NCI-H1694 (cell line): ENCODE measurements around the gene TTL.
A peak's percentile ranks its signal among the peaks of the same experiment; 100 is the strongest.
"Not testable (repeated sequence)": the region's sequence is repeated elsewhere in the genome, so short reads cannot be mapped to it uniquely, and the experiment has no call there.

Experiments used
- DNase-seq: peaks from one replicate; lab custom pipeline; 2025; lab: John Stamatoyannopoulos, UW

TTL gene

DNA sequence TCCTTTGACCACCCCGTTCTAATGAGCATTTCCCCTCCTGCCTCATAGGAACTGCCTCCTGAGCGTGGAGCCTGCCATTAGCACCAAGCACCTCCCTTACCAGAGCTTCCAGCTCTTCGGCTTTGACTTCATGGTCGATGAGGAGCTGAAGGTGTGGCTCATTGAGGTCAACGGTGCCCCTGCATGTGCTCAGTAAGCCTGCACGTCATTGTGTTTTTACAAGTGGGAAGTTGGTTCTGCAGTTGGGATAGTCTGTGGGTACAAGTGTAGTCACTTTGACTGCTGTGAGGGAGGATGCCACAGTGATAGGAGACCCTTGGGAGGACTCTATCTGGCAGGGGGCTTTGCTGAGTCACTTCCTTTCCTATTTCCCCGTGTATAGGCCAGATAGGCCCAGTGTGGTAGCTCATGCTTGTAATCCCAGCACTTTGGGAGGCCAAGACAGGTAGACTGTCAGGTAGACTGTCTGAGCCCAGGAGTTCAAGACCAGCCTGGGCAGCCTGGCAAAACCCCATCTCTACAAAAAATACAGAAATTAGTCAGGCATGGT is 38.4 kb downstream of the TTL start:
- DNase-seq, result no peak

DNA sequence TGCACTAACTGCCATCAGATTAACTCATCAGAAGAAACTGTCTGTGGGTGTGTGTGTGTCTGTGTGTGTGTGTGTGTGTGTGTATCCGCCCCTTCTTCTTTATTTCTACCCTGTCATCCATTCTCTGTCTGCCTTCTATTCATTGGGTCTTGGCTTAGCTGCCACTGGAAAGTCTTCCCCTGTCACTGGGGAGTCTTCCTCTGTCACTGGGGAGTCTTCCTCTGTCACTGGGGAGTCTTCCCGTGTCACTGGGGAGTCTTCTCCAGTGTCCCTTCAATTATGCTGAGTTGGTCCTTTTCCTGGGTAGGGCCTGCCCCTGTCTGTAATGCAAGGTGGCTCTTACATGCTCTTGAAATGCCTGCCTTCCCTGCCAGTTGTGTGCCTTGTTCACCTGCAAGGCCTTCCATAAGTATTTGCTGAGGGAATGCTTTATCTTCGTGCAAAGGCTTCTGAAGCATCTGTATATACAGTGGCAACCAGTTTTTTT is 41.4 kb downstream of the TTL start:
- DNase-seq, result no peak

DNA sequence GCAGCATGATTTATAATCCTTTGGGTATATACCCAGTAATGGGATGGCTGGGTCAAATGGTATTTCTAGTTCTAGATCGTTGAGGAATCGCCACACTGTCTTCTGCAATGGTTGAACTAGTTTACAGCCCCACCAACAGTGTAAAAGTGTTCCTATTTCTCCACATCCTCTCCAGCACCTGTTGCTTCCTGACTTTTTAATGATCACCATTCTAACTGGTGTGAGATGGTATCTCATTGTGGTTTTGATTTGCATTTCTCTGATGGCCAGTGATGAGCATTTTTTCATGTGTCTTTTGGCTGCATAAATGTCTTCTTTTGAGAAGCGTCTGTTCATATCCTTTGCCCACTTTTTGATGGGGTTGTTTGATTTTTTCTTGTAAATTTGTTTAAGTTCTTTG is 42.3 kb downstream of the TTL start:
- not testable (repeated sequence) for DNase-seq

DNA sequence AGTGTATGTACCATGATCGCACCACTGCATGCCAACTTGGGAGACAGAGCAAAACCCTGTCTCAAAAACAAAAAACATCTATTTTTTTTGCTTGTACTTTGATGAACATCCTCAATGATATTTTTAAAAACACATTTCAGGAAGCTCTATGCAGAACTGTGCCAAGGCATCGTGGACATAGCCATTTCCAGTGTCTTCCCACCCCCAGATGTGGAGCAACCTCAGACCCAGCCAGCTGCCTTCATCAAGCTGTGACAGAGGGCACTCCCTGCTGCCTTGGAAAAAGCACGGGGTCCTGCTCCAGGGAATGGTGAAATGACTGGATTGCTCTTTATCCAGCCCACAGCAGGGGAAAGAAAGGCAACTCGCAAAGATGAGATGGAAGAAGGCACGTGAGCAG is 46.6 kb downstream of the TTL start:
- no peak for DNase-seq

DNA sequence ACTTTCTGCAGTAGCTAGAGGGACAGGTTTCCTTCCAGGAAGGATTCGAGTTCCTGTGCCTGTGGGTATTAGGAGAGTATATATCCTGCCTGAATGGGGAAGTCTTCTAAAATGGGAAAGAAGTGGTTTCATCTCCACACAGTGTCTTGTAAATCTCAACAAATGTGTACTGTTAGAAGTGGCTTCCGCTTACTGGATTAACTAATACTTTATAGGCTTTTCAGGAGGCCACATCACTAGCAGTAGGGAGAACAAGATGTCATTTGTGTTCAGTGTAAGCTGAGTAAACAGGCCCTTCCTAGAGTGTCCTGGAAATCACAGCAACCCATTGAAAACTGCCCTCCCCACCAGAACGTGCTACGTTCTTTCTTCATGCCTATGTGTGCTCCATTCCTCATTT is 47.8 kb downstream of the TTL start:
- DNase-seq, result no peak

DNA sequence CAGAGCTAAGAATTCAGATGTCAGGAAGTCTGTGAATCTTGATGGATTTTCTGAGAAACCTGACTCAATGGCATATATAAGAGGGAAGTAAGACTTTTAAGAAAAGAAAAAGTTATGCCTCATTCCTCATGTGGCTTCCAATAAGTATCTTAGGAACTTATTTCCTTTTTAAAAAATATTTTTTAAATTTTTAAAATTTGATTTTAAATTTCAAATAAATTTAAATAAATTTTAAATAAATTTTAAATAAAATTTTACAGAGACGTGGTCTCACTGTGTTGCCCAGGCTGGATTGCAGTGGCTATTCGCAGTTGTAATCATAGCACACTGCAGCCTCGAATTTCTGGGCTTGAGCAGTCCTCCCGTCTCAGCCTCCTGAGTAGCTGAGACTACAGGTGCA is 48.8 kb downstream of the TTL start:
- no peak for DNase-seq

DNA sequence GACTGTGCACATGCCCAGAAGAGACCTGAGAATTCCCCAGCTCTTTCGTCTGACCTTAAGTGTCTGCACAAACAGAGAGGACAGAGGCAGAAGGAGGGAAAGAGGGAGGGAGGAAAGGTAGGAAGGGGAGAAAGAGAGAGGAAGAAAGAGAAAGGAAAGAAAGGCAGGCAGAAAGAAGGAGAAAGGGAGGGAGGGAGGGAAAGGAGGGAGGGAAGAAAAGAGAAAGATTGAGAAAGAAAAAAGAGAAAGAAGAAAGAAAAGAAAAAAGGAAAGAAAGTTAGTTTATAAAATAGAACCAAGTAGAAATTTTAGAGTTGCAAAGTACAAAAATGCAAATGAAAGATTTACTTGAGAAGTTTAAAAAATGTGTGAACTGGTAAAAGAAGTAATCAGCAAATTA is 52.9 kb downstream of the TTL start:
- no peak for DNase-seq

DNA sequence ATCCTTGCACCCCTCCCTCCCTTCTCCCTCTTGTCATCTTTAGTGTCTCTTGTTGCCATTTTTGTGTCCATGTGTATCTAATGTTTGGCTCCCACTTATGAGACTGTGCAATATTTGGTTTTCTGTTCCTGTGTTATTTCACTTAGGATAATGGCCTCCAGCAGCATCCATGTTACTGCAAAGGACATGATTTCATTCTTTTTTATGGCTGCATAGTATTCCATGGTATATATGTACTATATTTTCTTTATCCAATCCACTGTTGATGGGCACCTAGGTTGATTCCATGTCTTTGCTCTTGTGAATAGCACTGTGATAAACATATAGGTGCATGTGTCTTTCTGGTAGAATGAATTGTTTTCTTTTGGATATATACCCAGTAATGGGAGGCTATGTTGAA is 54.7 kb downstream of the TTL start:
- not testable (repeated sequence) for DNase-seq

DNA sequence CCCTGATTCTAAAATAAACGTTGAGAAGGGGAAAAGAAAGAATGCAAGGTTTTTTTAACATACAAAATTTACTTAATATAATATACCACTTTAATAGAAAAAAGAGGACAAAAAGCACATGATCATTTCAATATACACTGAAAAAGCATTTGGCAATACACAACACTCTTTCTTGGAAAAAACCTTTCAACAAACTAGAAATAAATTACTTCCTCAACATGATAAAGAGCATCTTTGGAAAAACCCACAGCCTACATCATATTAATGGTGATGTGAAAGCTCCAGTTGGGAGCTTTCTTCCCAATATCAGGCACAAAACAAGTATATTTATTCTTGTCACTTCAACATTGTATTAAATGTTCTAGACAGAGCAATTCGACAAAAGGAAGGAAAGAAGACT is 57.4 kb downstream of the TTL start:
- no peak for DNase-seq

DNA sequence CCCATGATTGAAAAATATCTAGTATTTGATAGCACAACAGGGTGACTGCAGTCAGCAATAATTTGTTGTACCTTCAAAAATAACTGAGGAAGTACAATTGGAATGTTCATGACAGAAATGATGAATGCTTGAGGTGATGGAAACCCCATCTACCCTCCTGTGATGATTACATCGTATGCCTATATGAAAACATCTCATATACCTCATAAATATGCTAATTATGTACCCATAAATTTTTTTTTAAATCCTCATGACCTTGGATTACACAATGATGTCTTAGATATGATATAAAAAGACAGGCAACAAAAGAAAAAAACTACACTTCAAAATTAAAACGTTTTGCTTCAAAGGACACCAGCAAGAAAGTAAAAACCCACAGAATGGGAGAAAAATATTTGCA is 59.0 kb downstream of the TTL start:
- DNase-seq, result no peak

DNA sequence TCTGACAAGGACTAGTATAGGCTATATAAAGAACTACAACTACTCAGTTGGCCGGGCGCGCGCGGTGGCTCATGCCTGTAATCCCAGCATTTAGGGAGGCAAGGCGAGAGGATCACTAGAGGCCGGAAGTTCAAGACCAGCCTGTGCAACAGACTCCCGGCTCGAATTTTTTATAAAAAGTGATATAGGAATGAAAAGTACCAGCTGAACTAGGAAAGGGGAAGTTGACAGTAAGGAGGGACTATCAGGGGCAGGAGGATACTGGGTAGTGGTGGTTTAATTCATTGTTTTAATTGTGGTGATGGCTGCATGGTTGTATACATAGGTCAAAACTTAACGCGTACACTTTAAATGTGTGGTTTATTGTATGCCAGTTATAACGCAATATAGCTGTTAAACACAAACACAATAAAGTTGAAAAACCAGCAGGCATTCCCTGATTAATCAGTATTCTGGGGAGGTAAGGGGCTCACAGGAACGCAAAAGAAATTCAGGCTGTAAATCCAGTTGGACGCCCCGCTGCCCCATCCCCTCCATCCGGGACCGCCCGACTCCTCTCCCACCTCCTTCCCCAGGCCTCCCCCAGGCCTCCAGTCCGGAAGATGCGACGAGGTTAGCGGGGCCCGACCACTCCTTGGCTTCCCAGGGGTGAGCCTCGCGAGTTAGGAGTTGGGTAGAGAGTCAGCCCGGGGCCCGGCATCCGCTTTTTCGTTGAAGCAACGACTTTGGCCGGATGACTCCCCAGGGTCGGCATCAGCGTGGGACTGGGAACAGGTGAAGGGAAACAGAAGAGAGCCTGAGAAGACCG is 59.6 kb downstream of the TTL start:
- DNase-seq, result no peak

DNA sequence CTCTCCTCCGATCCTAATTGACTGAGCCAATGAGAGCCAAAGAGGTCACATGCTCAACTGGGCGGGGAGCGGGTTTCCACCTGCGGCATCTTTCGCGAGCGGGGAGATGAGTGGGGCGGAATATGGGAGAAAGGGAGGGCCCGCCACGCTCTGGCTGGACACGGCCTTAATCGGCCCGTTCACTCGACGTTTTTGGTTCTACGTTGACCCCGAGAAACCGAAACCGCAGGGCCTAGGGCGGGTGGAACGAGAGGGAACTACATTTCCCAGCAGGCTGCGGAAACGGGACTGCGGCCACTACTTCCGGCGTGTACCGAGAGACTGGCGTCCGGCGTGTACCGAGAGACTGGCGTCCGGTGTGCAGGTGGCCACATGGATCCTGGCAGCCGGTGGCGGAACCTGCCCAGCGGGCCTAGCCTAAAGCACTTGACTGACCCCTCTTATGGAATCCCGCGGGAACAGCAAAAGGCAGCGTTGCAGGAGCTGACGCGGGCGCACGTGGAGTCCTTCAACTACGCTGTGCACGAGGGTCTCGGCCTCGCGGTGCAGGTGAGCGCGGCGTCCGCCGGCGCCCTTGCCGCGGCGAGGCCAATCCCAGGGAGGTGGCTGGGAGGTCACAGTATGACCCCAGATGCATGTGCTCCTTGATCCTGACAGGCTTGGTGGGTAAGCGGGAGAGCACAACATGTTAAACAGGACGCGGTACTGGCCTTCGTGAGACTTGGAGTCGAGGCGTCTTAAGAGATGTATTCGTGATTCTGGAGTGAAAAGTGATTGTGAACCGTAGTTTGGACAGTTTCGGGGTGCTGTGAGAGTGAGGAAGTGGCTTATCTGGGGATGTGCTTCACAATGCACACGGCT is 60.4 kb downstream of the TTL start, which contains the start of gene POLR1B:
Gene POLR1B (plus strand): TSS at position 343 of the 861 bp plus-strand sequence. CDS start 30 bp downstream, at position 373.
- peak; percentile 79 for DNase-seq

DNA sequence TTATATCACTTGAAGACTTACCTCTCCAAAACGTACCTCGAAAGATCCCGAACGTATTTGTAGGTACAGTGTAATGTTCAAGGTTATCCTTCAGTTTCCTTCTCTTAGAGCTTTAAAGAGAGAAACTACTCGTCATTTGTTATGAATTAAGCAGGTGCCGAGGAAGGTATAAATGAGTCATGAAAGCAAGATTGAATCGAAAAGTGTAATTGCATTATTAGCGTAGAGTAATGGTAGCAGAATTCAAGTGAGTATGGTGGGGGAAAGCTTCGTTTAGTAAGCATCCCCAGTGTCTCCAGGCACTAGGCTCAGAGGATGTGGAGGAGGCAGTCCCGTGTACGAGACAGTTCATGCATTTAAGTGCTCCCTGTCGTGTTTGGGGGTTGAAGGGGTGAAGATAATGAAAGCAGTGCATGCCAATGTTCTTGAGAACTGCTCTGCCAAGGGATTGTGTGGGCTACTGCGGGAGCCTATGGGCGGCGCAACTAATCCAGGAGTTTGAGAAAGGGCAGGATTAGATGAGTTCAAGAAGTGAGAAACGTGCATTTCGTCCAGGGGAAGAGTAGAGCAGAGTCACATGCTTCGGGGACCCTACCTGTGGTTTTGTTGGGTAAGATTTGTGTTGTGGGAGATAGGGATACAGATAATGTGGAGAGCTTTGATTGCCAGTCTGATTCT is 61.2 kb downstream of the TTL start:
- DNase-seq, result no peak

DNA sequence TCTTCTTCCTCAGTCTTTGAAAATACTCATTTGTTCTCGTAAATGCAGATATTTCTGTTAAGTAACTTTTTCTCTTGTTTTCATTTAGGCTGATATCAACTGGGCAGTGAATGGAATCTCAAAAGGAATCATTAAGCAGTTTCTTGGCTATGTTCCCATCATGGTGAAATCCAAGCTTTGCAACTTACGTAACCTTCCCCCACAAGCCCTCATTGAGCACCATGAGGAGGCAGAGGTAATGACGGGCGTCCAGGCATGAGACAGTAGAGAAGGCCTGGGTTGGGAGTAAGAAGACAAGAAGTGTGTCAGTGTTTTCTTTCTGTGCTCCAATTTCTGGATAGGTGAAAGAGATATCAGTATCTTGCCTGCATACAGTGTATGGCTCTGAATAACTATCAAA is 65.4 kb downstream of the TTL start:
- no peak for DNase-seq

DNA sequence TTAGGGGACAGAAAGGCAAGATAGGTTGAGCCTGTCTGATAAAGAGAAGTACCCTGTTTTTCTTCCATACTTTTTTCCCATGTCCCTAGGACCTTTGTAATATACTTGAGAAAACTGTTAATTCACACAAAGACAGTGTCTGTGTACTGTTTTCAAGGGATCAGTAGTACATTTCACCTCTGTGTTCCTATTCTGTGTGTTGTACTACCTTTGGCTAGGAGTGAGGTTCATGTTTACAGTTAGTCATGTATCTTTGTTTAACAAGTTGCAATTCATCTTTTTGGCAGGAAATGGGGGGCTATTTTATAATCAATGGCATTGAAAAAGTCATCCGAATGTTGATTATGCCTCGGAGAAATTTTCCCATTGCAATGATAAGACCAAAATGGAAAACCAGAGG is 67.0 kb downstream of the TTL start:
- no peak for DNase-seq

DNA sequence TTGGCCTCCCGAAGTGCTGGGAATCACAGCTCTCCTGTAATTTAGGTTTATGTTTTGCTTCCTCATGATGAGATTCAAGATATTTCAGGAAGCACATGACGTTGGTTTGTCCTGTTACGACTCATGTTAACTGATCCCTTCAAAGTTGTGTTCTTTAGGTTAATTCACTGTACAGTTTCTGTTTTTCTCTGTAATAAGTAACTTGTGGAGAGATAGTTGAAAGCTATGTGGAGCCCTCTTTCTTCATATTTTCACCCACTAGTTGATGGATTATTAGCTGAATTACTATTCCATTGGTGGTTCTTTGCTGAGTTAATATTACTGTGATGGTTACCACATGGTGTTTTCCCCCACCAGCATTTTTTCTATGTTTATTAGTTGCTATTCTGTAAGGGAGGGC is 84.1 kb downstream of the TTL start:
- DNase-seq, result no peak

DNA sequence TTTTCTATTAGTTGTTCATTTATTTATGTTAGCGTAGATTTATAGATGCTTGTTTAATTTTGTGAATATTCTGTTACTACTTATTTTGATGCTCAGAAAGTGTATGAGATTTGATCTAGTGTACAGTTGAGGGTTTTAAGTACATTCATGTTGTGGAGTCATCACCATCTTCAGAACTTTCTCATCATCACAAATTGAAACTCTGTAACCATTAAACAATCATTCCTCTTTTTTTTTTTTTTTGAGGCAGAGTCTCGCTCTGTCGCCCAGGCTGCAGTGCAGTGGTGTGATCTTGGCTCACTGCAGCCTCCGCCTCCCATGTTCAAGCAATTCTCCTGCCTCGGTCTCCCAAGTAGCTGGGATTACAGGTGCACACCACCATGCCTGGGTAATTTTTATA is 84.6 kb downstream of the TTL start:
- DNase-seq, result not testable (repeated sequence)

DNA sequence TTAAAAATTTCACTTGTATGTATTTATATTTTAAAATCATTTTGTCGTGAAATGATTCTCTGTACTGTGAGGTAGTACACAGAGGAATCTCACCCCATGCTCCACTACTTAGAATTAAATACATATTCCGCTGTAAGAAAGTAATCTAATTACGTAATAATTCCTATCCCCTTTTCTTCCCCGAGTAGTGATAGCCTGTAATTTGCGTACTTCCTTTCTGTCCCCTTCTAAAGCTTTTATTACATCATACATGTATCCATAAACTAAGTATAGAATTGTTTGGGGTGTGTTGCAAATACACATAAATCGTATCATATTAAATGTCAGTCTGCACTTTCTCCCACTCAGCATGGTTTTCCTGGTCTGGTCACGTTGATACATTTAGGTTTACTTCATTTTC is 90.0 kb downstream of the TTL start:
- no peak for DNase-seq

DNA sequence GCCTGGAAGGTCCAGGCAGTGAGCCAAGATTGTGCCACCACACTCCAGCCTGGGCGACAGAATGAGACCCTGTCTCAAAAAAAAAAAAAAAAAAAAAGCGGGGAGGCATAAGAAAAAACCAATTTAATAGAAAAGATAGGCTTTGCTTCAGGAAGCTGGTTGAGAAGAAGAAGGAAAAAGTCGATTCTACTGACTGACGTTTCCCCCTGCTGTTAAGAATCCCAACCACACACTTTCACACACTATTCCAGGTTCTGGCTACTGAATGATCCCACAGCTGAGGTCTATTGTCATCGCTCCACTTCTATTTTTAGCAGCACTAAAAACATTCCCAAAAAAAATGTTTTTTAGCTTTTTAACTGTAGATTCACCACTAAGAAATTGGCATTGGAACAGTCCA is 95.8 kb downstream of the TTL start:
- DNase-seq, result no peak

DNA sequence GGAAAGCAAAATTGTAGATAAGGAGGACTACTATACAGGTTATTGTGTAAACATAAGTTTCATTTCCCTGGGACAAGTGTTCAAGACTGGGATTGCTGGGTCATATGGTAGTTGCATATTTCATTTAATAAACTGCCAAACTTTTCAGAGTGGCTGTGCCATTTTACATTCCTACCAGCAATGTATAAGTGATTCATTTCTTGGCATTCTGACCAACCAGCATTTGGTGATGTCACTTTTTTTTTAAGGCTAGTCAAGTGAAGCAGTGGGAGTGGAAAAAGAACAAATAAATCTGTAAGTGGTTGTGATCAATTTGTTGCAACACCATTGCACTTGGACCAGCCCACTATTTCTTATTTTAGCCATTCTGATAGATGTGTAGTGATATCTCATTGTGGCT is 97.3 kb downstream of the TTL start:
- DNase-seq, result peak; percentile 58

DNA sequence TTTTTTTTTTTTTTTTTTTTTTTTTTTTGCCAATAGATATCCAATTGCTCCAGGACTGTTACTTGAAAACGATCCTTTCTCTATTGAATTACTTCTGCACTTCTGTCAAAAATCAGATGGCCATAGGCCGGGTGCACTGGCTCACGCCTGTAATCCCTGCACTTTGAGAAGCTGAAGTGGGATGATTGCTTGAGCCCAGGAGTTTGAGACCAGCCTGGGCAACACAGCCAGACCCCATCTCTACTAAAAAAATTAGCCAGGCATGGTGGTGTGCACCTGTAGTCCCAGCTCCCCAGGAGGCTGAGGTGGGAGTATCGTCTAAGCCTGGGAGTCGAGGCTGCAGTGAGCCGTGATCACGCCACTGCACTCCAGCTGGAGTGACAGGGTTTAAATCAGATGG is 98.1 kb downstream of the TTL start:
- DNase-seq, result no peak

DNA sequence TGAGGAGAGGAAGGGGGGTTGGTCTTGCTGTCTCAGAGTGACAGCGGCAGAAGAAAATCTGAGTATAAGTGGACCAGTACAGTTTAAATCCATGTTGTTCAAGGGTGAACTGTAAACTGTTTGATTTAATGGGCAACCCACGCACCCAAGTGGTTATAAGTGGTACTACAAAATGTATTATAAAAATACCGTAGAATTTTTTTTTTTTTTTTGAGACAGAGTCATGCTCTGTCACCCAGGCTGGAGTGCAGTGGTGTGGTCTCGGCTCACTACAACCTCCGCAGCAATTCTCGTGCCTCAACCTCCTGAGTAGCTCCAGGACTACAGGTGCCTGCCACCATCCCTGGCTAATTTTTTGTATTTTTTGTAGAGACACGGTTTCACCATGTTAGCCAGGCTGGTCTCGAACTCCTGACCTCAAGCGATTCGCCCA is 100.4 kb downstream of the TTL start:
- DNase-seq, result peak; percentile 75
